GM18519 (cell line): Measurements from ENCODE around the gene C19orf67.

Source experiments
- ATAC-seq: cut with Tn5 transposase; IDR thresholded peaks from one replicate; pipeline ENCODE4 v1.9.1; 2021; ENCODE audit warnings: mild to moderate bottlenecking, moderate library complexity; ENCODE audit not compliant: unreplicated experiment, low FRiP score

Gene C19orf67

DNA sequence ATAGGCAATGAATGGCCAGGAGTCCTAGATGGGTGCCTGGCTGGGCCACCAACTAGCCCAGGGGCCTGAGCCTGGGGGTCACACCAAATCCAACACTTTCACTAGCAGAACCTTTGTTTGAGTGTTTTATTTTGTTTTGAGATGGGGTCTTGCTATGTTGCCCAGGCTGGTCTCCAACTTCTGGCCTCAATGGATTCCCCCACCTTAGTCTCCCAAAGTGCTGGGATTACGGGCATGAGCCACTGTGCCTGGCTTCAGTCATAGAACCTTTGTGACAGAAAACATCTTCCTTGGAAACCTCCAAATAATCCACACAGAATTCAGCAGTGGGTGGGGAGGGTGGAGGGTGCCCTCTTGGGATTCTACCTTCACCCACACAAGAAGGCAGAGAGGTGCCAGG is 25.9 kb upstream of the C19orf67 start:
- no peak for ATAC-seq

DNA sequence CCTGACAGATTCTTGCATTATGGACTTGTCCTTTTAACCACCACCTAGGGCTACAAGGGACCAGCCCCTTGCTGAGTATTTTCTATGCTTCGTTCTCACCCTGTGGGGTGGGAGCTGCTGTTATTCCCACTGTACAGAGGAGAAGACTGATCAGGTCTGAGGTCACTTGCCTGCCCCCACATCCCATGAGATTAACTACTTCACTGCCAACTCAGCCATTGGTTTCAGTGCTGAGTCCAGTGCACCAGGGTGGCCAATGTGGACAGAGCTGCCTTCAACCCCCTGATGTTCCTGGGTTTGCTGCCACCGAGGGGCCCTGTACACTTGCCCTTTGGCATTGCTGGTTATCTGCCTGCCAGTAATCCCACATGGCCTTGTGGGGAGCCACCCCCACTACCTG is 25.1 kb upstream of the C19orf67 start:
- no peak for ATAC-seq

DNA sequence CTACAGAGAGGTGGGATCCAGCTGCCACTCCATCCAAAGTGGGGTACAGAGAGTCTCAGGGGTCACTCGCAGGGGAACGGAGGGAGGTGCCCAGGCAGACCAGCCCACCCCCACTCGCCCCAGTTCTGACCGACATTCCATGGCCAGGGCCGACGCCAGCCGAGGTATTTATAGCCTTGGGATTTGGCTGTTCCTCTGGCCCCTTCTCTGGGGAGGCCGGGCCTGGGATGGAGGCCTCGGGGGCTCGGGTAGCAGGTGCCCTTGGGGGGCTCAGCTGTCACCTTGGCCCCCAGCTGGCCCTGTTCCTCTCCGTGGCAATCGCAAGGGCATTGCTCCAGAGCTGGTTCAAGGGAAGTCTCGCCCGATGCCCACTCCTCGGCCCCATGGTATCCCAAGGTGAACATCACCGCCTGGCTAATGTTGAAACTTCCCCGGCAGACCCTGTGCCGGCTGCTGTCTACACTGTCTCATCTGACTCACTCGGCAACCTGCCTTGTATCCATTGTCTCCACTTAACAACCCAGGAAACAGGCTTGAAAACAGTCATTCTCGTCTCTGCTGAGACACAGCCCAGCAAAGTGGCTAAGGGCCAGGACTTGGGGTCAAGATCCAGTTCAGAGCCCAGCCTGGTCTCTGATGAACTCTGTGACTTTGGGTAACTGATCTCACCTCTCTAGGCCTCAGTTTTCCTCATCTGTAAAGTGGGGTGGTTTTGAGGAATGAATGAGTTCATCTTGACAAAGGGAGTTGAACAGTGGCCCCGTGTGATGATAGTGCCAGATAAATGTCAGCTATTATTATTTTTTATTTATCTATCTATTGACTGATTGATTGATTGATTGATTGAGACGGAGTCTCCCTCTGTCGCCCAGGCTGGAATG is 22.2 kb upstream of the C19orf67 start:
- ATAC-seq = no peak

DNA sequence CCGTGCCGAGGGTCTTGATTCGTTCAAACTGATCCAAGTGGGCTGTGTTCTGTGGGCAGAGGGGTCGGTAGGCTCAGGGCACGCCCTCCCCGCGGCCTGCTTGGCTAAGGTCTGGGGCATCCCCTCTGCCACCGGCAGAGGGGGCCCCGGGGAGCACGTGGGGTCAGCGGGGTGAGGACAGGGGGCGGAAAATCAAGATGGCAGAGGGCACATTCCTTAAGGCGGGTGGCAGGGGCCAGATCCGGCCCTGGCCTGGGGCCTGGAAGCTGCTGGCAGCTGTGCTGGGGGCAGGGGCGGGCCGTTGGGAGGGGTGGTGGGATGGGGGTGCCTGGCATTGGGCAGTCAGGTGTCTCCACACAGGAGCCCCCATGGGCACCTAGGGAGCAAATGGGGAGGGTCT is 21.3 kb upstream of the C19orf67 start:
- no peak for ATAC-seq

DNA sequence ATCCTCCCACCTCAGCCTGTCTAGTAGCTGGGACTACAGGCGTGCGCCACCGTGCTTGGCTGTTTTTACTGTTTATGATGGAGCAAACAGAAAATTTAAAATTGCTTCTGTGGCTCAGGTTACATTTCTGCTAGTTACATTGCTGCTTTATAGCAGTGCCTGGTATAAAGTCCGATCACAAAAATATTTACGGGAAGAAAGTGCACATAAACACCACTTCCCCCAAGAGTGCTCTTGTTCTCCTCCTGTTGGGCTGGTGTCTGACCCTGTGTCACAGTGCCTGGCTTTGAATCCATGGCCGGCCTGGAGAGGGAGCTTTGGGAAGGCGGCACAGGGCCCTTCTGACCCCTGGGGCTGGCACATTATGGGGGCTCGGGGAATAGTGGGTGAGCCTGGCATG is 20.1 kb upstream of the C19orf67 start:
- ATAC-seq = no peak

DNA sequence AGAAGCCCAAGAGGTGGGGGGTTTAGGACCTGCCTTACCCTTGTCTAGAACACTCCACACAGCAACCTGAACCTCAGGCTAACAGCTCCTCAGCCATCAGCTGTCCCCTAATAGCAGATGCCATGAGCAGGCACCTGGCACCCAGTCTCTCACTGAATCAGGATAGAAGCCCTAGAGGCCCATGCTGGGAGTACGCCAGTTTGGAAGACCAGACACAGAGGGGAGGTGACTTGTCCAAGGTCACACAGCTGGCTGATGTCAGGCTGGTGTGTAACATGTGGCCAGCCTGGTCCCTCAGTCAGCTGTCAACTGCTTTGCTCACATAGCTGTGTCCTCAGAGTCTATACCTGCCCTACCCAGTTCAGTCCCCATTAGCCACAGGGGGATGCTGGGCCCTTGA is 17.7 kb upstream of the C19orf67 start:
- ATAC-seq = no peak

DNA sequence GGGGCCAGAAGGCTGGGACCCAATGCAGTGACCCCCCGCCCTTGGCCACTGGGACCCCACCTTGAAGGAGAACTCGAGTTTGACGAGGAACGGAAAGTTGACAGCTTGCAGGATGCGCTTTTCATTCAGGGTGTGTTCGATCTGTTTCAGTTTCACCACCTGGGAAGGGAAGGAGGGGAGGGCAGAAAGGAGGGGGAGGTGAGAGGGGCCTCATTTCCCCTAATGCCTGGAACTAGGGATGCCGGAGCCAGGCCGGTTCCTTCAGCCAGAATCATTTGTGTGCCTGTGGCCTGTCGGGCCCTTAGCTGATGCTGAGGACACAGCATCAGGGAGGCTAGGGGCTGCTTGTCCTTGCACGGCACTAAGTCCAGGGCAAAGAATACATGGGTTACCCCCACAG is 17.2 kb upstream of the C19orf67 start:
- ATAC-seq = no peak

DNA sequence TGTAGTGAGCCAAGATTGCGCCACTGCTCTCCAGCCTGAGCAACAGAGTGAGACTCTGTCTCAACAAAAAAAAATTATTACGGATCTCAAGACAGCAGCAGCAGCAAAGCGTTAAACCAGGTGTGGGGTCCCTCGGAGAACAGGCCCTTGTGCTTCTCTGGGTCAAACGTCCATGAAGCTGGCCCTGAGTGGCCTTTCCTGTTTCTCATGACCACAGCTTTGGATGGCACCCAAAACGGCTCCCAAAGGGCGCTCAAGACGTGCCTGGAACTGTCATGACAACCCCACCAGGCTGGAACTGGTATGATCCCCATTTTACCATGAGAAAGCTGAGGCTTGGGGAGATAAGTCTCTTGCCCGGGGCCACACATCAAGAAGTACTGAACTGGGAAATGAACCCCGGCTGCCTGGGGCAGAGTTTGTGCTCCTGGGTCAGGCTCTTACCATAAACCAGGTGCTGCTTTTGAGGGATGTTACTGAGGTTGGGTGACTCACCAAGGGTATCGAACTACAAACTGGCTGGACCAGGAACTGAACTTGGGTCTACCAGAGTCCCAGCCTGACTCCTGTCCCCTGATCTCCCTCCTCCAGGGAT is 16.6 kb upstream of the C19orf67 start:
- ATAC-seq = no peak

DNA sequence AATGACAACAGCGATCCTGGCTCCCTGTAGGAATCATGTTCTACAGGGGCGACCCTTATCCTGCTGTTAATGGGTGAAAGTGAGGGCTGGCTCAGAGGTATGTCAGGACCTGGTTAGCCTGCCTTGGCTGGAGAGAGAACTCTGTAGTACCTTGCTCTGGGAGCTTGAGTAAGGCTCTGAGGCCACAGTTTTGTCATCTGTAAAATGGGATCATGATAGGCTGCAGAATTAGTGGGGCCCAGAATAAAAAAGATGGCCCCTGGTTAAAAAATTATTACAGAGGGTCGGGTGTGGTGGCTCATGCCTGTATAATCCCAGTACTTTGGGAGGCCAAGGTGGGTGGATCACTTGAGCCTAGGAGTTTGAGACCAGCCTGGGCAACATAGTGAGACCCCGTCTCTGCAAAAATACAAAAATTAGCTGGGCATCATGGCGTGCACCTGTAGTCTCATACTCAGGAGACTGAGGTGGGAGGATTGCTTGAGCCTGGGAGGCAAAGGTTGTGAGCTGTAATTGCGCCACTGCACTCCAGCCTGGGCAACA is 15.5 kb upstream of the C19orf67 start:
- ATAC-seq = no peak

DNA sequence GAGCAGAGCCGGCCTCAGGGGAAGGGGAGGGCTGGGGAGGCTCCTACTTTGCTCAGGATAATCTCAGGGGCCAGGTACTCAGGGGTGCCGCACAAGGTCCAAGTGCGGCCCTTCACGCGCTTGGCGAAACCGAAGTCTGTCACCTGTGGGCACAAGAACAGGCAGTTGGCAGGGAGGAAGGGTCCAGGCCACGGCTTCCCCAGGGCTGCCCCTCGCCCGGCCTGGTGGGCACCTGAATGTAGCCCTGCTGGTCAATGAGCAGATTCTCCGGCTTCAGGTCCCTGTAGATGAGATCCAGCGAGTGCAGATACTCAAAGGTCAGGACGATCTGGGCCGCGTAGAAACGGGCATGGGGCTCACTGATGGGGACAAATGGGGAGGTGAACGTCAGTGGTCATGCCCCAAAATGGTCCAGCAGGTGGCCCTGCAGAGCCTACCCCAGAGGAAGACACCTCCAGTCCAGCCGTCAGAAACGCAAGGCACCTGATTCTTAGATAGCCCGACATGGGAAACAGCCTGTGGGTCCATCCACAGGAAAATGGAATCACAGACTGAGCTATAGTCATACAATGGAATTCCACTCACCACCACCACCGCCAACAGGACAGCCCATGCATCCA is 12.1 kb upstream of the C19orf67 start:
- ATAC-seq = no peak

DNA sequence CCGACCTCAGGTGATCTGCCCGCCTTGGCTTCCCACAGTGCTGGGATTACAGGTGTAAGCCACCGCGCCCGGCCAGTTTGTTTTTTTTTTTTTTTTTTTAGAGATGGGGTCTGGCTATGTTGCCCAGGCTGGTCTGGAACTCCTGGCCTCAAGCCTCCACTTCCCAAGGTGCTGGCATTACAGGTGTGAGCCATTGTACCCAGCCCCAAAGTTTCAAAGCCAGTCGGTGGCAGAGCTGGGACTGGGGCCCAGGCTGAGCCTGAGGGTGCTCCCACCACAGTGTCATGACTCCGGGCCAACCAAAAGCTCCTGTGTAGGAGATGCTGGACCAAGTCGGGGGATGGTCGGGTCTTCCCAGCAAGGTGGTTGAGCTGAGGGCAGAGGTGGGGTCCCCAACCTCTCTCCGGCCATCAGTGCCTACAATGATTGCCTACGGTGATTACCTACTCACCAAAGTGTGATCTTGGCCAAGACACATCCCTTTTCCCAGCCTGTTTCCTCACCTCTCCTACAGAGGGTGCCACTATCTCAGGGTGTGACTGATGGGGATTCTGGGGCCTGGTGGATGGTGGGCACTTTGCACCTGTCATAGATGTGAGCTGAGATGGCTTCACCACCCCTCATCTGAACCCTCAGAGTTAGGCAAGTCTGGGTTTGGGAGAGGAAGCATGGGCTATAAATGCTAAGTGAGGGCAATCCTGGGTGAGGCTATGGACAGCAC is 10.8 kb upstream of the C19orf67 start:
- no peak for ATAC-seq

DNA sequence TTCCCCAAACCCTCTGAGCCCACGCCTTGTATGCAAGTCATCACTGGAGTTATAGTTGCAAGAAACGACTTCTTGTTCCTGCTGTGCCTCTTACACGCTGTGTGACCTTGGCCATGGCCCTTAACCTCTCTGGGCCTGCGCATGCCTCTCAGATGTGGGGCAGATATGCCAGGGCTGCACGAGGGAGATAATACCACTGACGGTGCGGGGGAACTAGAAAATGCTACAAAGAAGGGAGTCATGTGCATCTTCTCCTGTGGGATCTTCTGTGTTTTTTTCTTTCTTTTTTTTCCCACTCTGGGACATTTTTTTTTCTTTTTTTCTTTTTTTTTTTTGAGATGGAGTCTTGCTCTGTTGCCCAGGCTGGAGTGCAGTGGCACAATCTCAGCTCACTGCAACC is 9.3 kb upstream of the C19orf67 start:
- no peak for ATAC-seq

DNA sequence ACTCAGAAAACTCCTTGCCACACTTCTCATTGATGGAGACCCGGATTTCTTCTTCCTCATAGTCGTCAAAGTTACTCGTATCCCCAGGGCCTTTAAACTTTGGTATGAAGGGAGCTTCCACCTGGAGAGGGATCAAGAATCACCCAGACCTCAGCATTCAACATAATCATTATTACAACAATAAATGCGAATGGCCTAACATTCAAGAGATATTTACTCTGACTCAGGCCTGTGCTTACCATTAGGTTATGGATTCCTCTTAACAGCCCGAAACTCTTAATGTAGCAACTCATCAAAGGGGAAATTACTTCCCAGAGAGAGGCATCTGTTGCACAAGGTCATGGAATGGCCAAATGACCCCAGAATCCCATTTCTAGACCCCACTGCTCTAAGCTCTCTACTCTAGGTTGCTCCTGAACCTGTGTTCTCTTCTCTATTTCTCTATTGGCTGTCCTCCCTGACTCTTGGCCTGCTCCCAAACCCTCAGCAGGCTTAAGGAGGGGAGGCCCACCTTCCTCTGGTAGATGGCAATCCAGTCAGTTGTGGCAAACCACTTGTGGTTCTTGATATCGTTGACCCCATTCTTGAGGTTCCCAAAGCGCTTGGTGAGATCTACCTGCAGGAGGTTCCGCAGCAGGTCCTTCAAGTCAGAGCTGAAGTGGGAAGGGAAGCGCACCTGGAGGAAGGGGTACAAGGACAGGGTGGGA is 7.7 kb upstream of the C19orf67 start:
- no peak for ATAC-seq

DNA sequence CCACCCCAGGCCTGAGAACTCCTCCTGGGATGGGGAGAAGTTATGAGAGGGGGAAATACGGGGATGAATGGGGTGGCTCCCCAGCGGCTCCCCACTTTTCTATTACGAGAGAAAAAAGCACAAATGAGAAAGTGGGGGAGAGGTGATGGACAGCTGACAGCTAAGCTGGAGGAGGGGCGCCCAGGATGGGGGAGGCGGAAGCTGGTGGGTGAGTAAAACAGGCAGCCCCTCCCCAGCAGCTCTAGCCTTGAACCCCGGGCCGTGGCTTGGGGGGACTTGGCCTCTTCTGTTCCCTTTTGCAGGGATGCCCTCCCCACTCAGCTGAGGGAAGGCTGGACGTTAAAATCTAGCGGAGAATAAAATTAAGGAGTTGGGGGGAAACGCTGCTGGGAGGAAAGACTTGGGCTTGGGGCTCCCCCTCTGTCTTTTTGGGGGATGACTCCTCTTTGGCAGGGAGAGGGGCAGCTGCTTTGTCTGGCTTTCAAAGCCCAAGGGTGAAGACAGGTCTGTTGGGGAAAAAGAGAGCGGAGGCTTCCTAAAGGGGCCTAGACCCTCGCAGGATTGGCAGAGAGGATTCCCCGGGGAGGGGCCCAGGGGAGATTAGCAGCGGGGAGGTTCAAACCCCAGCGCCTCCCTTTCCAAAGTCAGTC is 6.4 kb upstream of the C19orf67 start:
- no peak for ATAC-seq

DNA sequence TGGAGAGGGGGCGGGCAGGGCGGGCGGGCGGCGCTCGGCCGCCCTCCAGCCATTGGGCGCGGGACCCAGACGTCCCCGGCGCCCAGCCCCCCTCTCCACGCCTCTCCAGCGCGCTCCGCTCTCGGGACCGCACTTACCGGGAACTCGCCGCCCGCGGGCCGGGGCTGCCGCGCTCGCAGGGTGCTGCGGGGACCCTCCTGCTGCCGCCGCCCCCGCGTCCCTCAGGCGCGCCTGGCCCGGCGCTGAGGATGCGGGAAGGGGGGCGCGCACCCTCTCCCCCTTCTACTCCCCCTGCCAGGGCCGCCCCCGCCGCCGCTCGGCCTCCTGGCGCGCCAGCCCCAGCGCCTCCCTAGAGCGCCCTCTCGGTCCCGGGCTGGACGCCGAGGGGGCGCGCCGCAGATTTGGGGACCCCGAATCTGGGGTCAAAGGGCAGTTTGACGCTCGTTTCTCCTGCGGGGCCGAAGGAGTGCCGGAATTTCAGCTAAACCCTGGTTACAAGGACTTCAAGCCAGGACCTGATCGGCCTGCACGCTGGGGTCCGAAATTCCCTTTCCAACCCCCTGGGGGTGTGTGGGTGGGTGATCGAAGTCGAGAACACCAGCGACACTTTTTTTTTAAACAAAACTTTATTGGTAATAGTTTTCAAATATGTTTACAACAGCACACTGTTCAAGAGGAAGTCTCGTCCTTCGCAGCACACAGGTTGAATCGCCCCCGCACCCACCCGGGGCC is 5.7 kb upstream of the C19orf67 start:
- peak; percentile 35 for ATAC-seq

DNA sequence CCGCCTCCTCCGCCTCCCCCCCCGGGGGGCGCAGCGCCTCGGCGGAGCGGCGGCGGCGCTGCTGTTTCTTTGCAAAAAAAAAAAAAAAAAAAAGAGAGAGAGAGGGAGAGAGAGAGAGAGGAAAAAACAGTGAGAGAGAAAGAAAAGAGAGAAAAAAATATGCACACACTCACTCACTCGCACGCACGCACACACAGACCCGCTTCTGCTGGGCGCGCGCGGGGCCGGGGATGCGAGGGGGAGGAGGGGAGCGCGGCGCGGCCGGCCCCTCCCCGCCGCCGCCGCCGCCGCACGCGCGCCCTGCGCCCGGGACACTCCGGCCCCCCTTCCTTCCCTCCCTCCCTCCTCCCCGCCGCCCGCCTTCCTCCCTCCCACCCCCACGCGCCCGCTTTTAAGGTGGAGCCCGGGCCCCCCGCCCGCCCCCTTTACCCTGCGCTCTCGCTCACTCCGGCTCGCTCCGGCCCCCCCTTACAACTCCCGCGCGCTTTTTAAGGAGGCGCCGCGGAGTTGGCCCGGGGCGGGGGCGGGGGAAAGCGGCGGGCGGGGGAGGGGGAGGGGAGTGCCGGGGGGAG is 5.0 kb upstream of the C19orf67 start, which contains the start of gene SAMD1:
TSS of gene SAMD1 (minus strand) at position 243 of the 572 bp plus-strand sequence.
- ATAC-seq = peak; percentile 10

DNA sequence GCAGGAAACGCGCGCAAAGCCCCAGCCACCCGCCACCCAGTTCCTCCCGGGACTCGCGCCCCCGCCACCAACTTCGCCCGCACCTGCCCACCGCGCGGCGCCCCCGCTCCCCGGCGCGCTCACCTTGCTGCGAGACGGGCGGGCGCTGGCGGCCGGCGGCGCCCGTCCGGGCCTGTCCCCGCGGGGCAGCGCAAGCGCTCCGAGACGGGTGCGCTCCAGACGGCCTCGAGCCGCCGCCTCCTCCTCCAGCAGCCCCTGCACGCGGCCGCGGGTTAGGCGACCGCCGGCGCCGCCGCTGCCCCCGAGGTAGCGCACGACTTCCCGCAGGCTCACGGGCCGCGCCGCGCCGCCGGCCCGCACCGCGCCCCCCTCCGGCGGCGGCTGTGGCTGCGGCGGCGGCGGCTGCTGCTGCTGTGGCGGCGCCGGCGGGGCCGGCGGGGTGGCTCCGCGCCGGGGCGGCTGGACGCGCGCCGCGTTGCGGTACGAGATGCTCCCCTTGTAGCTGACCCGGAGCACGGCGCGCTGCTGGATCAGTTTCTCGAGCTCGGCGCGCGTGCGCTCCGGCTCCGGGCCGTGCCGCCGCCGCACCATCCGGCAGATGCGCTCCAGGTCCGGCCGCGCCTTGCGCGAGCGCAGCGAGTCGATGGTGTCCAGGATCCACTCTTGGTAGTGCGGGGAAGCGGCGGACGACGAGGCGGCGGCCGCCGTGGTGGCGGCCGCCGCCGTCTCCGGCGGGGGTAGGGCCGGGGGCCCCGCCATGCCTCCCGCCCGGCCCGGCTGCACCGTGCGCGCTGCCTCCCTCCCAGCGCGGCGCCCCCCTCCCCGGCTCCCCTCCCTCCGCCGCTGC is 4.3 kb upstream of the C19orf67 start:
- ATAC-seq = no peak

DNA sequence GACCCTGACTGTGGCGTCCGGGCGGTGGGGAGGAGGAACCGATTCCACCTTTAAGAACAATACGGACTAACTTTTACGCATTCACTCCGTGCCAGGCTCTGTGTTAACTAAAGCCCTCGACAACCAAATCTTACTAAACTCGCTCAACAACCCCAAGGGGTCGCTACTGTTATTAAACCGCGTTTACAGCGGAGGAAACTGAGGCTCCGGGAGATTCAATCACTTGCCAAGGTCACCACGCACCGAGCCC is 3.8 kb upstream of the C19orf67 start:
- ATAC-seq = no peak
